Measurements from ENCODE around the gene CTRL.

CTRL gene

DNA sequence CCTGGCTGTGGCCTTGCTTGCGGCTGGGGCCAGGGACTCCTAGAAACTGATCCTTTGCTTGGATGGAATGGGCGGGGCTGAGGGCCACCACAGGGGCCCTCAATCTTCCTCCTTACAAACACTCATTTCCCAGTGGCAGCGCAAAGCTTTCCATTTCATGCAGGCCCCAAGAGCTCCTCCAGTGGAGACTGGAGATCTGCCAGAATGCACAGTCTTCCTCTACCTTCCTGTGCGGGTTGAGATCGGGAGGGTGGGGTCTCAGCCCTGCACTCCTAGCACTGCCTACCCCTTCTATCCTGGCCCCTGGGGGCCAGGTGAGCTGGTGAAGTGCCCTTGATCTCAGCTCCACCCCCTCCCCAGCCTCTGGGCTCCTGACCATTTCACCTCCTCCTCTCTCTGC, 45.3 kb downstream of the CTRL start:
- no peak for DNase-seq (ENCODE audit: low read depth)

DNA sequence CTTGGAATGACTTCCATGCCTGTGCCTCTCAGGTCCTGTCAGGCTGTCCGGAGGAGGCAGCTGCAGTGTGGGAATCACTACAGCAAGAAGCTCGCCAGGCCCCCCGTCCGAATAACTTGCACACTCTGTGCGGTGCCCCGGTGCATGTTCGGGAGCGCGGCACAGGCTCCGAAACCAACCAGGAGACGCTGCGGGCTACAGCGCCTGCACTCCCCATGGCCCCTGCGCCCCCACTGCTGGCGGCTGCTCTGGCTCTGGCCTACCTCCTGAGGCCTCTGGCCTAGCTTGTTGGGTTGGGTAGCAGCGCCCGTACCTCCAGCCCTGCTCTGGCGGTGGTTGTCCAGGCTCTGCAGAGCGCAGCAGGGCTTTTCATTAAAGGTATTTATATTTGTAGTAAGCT, 45.7 kb downstream of the CTRL start:
- DNase-seq (ENCODE audit: low read depth), result no peak

DNA sequence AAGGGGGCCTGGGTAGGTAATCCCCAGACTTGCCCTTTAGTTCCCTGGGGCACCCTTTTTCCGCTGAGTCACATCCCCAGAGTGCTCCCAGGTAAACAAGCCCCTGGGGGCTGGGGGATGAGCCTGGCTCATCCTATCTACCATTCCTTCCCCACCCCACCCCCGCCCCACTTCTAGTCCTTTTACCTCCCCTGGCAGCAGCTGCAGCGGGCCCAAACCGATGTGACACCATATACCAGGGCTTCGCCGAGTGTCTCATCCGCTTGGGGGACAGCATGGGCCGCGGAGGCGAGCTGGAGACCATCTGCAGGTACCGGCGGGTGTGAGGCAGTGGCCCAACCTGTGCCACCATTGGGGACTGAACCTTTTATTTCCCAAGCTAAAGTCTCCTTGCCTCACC, 46.1 kb downstream of the CTRL start:
- DNase-seq (ENCODE audit: low read depth), result no peak

DNA sequence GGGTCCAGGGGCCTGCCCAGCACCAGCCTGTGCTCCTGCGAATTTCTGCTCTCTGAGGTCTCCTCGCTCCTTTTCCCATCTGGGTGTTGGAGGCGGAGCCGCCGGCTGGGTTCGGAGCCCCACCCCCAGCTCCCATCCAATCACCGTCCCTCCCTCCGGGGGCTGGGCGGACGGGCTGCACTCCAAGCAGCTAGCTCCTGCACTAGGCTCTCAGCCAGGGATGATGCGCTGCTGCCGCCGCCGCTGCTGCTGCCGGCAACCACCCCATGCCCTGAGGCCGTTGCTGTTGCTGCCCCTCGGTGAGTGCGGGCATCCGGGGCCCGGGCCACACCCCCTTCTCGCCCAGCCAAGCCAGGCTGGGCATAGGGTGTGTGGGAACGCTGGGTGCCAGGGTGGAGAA, 47.0 kb downstream of the CTRL start, which contains the start of gene NRN1L:
TSS of gene NRN1L (plus strand) at position 202 of the 400 bp plus-strand sequence. CDS start at position 221, 19 bp downstream.
- no peak for DNase-seq (ENCODE audit: low read depth)

DNA sequence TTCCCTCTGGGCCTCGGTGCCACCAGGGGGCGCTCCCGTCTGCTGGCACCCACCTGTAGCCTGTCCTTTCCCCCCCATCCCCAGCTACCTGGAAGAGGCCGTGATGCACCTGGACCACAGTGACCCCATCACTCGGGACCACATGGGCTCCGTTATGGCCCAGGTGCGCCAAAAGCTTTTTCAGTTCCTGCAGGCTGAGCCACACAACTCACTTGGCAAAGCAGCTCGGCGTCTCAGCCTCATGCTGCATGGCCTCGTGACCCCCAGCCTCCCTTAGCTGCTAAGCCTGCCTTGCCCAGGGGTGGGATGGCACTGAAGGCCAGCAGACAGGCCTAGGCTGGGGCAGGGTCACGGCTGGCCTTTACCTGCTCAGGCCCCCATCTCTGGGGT, 47.8 kb downstream of the CTRL start:
- DNase-seq (ENCODE audit: low read depth), result no peak

DNA sequence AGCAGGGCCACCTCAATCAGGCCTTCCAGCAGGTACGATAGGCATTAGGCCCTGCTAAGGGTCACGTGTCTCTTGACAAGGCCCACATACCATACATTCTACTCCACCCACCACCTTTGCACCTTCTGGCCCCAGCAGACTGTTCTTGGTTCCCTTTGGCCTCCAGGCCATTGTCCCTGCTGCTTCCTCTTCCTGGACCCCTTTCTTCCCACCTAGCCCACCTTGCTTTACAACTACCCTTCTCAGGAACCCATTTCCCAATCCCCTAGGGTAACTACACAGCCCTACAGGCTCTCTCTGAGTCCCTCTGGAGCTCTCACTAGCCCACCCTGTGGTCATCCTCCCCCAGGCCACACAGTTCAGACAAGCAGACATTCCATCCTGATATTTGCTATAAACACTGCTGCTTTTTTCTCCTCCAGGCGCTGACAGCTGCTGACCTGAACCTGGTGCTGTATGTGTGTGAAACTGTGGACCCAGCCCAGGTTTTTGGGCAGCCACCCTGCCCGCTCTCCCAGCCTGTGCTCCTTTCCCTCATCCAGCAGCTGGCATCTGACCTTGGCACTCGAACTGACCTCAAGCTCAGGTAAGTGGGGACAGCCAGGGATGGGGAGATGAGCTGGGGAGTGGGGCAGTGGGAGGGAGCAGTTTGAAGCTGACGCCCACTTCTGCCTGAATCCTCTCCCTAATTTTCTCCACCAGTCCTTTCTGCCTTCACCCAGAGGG, 48.4 kb downstream of the CTRL start:
- DNase-seq (ENCODE audit: low read depth), result no peak

DNA sequence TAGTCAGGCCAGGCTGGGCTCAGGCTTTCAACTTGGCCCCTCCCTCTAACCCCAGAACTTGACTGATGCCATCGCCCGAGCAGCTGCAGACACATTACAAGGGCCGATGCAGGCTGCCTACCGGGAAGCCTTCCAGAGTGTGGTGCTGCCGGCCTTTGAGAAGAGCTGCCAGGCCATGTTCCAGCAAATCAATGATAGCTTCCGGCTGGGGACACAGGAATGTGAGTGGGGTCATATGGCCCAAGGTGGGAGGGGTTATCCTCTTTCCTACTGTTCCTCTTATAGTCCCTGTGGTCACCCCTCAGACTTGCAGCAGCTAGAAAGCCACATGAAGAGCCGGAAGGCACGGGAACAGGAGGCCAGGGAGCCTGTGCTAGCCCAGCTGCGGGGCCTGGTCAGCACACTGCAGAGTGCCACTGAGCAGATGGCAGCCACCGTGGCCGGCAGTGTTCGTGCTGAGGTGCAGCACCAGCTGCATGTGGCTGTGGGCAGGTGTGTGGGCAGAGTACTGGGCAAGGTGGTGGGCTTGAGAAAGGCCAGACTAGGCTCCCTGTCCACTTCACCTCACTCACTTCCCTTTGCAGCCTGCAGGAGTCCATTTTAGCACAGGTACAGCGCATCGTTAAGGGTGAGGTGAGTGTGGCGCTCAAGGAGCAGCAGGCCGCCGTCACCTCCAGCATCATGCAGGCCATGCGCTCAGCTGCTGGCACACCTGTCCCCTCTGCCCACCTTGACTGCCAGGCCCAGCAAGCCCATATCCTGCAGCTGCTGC, 49.1 kb downstream of the CTRL start:
- no peak for DNase-seq (ENCODE audit: low read depth)

DNA sequence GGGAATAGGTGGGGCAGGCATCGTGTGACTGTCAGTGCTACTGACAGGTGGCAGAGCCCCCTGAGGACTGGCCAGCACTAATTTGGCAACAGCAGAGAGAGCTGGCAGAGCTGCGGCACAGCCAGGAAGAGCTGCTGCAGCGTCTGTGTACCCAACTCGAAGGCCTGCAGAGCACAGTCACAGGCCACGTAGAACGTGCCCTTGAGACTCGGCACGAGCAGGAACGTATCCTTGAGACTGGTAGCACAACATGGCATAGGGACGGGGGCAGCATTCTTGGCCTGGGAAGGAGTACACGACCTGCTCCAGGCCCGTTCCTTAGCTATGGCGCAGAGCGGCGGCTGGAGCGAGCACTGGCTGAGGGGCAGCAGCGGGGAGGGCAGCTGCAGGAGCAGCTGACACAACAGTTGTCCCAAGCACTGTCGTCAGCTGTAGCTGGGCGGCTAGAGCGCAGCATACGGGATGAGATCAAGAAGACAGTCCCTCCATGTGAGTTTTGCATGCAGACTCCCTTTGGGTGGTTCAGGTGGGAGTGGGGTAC, 50.0 kb downstream of the CTRL start:
- no peak for DNase-seq (ENCODE audit: low read depth)

DNA sequence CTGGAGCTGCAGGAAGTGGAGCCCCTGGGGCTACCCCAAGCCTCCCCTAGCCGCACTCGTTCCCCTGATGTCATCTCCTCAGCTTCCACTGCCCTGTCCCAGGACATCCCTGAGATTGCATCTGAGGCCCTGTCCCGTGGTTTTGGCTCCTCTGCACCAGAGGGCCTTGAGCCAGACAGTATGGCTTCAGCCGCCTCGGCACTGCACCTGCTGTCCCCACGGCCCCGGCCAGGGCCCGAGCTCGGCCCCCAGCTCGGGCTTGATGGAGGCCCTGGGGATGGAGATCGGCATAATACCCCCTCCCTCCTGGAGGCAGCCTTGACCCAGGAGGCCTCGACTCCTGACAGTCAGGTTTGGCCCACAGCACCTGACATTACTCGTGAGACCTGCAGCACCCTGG, 51.1 kb downstream of the CTRL start:
- DNase-seq (ENCODE audit: low read depth), result no peak

DNA sequence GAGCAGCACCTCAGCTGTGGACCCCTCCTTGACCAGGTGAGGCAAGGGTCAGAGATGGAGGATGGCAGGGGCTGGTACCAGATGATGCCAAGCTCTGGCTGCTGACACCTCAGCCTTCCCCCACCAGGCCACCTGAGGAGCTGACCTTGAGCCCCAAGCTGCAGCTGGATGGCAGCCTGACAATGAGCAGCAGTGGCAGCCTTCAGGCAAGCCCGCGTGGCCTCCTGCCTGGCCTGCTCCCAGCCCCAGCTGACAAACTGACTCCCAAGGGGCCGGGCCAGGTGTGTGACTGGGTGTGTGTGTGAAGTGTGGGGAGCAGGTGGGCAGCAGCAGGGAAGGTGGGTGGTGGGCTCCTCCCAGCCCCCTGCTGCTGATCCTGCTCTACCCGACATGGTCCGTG, 51.7 kb downstream of the CTRL start:
- no peak for DNase-seq (ENCODE audit: low read depth)
